AG09319 (cell line): Measurements from ENCODE around the gene SPEG.

Source experiments
- DNase-seq: peaks from one replicate; pipeline ENCODE4 v3.0.0-alpha.2; 2010; ENCODE audit warnings: low read depth; ENCODE audit errors: extremely low read depth
- TF ChIP-seq, protein P1 (sequence below): IDR thresholded peaks from 2 replicates; pipeline ENCODE4 v1.5.1; 2011; ENCODE audit warnings: low read depth, mild to moderate bottlenecking, inconsistent platforms, low read length, moderate library complexity

Gene SPEG

DNA sequence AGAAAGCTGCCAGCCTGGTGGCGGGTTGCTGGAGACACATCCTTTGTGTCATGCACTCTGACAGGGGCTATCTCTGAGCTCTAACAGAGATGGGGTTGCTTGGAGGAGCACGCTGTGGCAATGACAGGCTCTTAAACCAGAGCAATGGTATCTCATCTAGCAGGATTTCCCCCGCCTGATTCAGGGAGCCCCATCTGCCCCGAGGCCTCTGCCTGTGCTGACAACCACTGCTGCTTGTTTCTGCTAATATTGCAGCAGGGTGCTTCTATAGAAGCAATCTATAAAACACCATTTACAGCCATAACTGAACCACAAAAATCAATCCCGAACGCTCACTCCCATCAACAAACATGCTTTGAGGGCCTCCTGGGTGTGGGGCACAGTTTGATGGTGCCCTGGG lies 34.1 kb upstream of the SPEG start:
- DNase-seq = no peak
- TF ChIP-seq, protein P1, sequence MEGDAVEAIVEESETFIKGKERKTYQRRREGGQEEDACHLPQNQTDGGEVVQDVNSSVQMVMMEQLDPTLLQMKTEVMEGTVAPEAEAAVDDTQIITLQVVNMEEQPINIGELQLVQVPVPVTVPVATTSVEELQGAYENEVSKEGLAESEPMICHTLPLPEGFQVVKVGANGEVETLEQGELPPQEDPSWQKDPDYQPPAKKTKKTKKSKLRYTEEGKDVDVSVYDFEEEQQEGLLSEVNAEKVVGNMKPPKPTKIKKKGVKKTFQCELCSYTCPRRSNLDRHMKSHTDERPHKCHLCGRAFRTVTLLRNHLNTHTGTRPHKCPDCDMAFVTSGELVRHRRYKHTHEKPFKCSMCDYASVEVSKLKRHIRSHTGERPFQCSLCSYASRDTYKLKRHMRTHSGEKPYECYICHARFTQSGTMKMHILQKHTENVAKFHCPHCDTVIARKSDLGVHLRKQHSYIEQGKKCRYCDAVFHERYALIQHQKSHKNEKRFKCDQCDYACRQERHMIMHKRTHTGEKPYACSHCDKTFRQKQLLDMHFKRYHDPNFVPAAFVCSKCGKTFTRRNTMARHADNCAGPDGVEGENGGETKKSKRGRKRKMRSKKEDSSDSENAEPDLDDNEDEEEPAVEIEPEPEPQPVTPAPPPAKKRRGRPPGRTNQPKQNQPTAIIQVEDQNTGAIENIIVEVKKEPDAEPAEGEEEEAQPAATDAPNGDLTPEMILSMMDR = no peak

DNA sequence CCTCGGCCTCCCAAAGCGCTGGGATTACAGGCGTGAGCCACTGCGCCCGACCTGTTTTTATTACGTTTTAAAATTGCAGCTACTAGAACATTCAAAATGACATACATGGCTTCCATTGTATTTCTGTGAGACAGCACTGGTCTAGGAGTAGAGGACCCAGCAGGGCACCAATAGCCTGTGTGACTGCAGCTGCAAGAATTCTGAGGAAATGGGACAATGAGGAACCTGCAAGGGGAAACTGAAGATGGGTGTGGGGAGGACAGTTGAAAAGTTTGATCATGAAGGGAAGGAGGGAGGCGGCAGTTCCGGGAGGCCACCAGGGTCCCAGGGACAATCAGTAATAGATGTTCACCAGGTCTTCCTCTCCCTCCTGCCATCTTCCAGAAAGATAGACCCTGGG lies 33.0 kb upstream of the SPEG start:
- no peak for DNase-seq

DNA sequence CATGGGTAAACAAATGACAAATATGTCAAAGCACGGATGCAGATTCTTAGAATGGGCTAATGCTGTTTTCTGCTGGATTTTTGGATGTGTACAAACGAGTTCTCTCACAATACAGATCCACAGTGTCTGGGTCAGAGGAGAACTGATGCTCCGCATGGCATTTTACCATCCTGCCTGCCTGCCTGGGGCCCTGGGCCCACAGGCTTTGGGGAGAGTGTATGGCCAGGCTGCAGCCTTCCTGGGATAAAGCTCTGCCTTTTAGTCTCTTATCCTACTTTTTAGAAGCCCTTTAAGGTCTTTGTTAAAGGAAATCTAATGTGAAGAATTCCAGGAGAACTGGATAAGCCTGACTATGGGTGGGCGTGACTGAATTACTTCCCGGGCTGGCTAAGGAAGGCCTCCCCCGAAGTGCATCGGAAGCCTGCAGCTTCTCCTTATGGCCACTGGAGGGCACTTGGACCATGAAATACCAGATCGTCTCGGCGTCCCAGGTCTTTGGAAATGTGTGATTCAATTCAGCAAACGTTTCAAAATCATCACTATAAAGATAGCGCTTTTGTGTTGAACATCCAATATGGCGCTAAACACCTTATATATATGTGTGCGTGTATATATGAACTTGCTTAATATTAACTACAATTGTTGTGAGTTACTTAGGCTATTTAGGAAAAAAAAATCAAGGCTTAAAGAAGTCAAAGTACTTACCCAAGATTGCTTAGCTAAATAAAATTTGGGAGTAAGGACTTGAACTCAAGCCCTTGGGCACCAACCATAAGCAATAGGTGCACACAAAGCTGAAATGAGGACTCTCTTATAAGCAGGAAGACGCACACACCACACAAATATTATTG lies 31.8 kb upstream of the SPEG start:
- TF ChIP-seq, protein P1 = peak; percentile 98
- peak; percentile 52 for DNase-seq

More for the DNA sequence above, 33.0 kb upstream of the SPEG start:
- TF ChIP-seq, protein P1 = no peak

DNA sequence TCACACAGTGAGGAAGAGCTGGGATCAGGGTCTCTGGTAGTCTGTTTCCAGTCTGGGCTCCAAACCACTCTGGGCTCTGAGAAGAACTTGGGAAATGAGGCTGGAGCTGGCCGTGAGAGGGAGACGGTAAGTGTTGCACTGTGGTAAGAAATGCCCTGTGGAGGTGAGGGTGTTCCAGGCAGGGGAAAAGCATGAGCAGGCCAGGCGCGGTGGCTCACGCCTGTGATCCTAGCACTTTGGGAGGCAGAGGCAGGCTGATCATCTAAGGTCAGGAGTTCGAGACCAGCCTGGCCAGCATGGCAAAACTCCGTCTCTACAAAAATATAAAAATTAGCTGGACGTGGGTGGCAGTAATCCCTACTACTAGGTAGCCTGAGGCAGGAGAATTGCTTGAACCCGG lies 30.8 kb upstream of the SPEG start:
- TF ChIP-seq, protein P1 = no peak
- DNase-seq = no peak

DNA sequence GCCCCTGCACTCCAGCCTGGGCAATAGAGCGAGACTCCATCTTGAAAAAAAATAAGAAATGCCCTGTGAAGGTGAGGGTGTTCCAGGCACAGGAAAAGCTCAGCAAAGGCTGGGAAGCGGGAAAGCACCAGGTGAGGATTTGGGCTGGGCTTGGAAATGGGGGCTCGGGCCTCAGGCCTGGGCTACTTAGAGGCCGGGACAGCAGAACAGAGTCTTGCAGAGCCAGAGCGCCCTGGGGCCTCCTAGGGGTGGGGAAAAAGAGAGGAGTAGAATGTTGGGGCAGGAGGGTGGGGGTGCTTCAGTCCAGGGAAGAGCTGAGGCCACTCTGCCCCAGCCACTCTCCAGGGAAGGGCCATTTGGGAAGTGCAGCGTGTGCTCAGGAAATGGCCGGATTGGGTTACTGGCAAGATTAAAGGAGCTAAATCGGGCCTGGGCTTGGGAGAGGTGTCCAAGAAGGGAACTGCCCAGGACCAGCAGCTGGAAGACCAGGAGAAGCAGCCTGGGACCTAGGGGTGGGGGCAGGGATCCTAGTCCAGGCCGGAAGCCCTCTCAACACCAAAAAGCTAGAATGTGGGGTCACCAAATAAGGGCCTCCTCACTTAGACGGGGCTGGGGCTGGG lies 30.2 kb upstream of the SPEG start:
- no peak for DNase-seq
- TF ChIP-seq, protein P1 = no peak

DNA sequence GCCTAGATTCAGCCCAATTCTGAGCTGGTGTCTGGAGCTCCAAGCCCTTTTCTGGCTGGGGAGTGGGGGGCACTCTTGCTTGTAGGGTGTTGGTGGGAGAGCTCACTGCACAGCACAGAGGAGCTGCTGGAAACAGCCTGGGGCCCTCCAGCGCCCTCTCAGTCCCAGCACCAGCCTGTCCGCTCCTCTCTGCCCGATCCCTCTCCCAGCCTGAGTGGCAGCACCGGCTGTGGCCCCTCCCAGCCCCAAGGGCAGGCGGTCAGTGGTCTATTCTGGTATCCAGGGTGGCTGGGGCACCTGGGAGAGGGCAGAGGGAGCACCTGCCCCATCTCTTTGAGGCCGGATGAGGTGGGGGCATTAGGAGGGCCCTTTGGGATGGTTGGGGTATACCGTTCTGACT lies 29.7 kb upstream of the SPEG start:
- no peak for DNase-seq
- TF ChIP-seq, protein P1 = no peak

DNA sequence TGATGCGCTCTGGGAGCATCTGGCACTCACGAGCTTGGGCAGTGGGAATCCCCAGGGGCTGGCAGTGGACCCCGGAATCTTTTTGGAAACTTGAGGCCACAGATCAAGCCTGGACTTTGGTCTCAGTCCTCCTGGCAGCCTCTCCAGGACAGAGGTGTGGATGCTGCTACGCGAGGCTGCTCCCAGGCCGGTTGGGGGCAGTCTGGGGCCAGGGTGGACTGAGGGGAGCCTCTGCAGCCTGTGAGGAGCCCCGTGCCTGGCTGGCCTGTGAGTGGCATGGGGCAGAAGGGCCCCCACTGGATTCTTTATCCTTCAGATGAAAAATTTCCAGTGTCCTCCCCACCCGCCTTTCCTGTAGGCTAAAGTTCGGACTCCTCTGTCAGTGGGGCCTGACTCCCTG lies 29.2 kb upstream of the SPEG start:
- no peak for DNase-seq
- TF ChIP-seq, protein P1 = no peak; the same call in 1 of the 2 replicates
